AG04450 (cell line): ENCODE results near the gene SHANK3. TPM values are rescaled to one million over a fixed set of nuclear protein-coding genes. Genes with fewer than 3 reads are reported as not detected.

Experiments
- CTCF ChIA-PET: fragments of 300-600, 350-600 bp; formaldehyde crosslinking; extraction: SDS; loops from one replicate; lab custom pipeline; 2022; ENCODE audit warnings: antibody characterized with exemption, inconsistent platforms; lab: Charles Lee
- POLR2A ChIA-PET: fragments of 350-600 bp; formaldehyde crosslinking; extraction: SDS; loops from one replicate; lab custom pipeline; 2021; ENCODE audit warnings: antibody characterized with exemption, inconsistent platforms; lab: Yijun Ruan, JAX
- DNase-seq: peaks from one replicate; pipeline ENCODE4 v3.0.0-alpha.2; 2011; ENCODE audit warnings: low read depth, low spot score
- H3K27ac ChIP-seq: one replicate; pipeline ENCODE4 v1.5.1; 2012; ENCODE audit warnings: low read depth, low read length, control low read depth
- H3K27me3 ChIP-seq: one replicate; pipeline ENCODE4 v1.6.0; 2012; ENCODE audit warnings: low read length; ENCODE audit not compliant: control insufficient read depth, insufficient read depth
- H3K4me3 ChIP-seq: 2 replicates; pipeline ENCODE4 v1.5.1; 2011; ENCODE audit warnings: mild to moderate bottlenecking, low read depth, low read length, control low read depth
- H3K9me3 ChIP-seq: 2 replicates; pipeline ENCODE4 v1.5.1; 2012; ENCODE audit warnings: low read length; ENCODE audit not compliant: control insufficient read depth, insufficient read depth
- polyA plus RNA-seq: library from polyadenylated mRNA; depleted of rRNA; stranded (reverse); fragments of >200 nt; gene quantifications from 2 replicates; pipeline ENCODE4 v1.2.3, GENCODE V29; 2011
- TF ChIP-seq, protein P1 (sequence below): IDR thresholded peaks from 2 replicates; pipeline ENCODE4 v1.5.1; 2011; ENCODE audit warnings: low read depth, low read length, control low read depth, inconsistent platforms

SHANK3 gene
- polyA plus RNA-seq, 1 experiment = 0.47 TPM

DNA sequence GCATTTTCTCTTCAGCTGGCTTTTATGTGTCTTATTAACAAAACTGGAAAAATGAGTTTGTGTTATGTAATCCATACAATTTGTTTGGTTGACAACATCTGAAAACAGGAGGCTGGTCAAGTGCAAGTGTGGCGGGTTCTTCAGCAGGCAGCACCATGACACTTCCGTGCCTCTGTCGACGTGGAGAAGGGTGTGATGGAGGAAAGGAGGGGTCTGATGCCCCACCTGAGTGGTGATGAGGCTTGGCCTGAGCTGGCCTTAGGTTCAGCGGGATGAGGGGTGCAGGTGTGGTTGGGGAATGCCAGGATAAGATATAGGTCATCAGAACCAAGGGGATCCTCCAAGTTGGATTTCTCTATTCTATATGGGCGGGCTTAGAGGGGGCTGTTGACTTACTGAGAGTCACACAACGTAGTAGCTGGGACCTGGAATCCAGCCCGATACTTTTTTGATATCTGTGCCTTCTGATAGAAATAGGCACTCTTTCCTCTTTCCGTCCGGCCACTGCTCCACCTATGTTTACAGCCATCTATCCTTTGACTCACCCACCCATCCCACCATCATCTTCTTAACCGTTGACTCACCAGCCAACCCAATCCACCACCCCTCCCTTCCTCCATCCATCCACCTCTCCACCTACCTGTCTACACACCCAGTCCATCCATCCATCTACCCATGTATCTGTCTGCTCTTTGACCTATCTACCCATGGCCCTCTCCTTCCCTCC is 29.0 kb downstream of the SHANK3 start:
- Histone ChIP-seq H3K27ac (no peak overlapping the region), H3K27me3 (no peaks in the 10 kb centered on the region), H3K4me3 (no peak overlapping the region), H3K9me3 (no peaks in the 10 kb centered on the region; the same call in 1 of the 2 replicates)
- ChIA-PET POLR2A (no interaction called here), CTCF (no interaction called here)
- no peak for DNase-seq
- TF ChIP-seq, protein P1, sequence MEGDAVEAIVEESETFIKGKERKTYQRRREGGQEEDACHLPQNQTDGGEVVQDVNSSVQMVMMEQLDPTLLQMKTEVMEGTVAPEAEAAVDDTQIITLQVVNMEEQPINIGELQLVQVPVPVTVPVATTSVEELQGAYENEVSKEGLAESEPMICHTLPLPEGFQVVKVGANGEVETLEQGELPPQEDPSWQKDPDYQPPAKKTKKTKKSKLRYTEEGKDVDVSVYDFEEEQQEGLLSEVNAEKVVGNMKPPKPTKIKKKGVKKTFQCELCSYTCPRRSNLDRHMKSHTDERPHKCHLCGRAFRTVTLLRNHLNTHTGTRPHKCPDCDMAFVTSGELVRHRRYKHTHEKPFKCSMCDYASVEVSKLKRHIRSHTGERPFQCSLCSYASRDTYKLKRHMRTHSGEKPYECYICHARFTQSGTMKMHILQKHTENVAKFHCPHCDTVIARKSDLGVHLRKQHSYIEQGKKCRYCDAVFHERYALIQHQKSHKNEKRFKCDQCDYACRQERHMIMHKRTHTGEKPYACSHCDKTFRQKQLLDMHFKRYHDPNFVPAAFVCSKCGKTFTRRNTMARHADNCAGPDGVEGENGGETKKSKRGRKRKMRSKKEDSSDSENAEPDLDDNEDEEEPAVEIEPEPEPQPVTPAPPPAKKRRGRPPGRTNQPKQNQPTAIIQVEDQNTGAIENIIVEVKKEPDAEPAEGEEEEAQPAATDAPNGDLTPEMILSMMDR = no peak

GRCh38 chr22:50702261-50702671 is 29.6 kb downstream of the SHANK3 start:
- H3K4me3 ChIP-seq = no peak overlapping the region
- no peaks in the 10 kb centered on the region for H3K27me3 ChIP-seq
- H3K9me3 ChIP-seq = no peaks in the 10 kb centered on the region; the same call in 1 of the 2 replicates
- DNase-seq = no peak
- ChIA-PET POLR2A (no interaction called here), CTCF (no interaction called here)
- TF ChIP-seq, protein P1 = no peak
- no peak overlapping the region for H3K27ac ChIP-seq

- Histone ChIP-seq H3K4me3 (no peak overlapping the region), H3K9me3 (no peaks in the 10 kb centered on the region; the same call in 1 of the 2 replicates), H3K27ac (no peak overlapping the region), H3K27me3 (no peaks in the 10 kb centered on the region)
- DNase-seq = no peak
- ChIA-PET POLR2A (no interaction called here), CTCF (no interaction called here)
- TF ChIP-seq, protein P1 = no peak
Measured at GRCh38 chr22:50702821-50703725, 30.4 kb downstream of the SHANK3 start.

- H3K27me3 ChIP-seq = no peaks in the 10 kb centered on the region
- ChIA-PET POLR2A (no interaction called here), CTCF (no interaction called here)
- DNase-seq = no peak
- TF ChIP-seq, protein P1 = no peak
- H3K27ac ChIP-seq = no peak overlapping the region
- H3K9me3 ChIP-seq = no peaks in the 10 kb centered on the region; the same call in 1 of the 2 replicates
- H3K4me3 ChIP-seq = no peak overlapping the region
Measured at GRCh38 chr22:50703726-50704509, 31.3 kb downstream of the SHANK3 start.
